Colonic mucosa (tissue), 4 donors: ENCODE results near the gene NLRP9. TPM values are rescaled to one million over a fixed set of nuclear protein-coding genes. Genes with fewer than 3 reads are reported as not detected.

ENCODE experiments used
- DNase-seq: peaks from one replicate; pipeline ENCODE4 v3.0.0-alpha.2; 2020
- H3K27ac ChIP-seq: fragments of 200-600 bp; one replicate; pipeline ENCODE4 v1.8.0; 2021
- H3K27me3 ChIP-seq: fragments of 200-600 bp; one replicate; pipeline ENCODE4 v1.8.0; 2021
- H3K36me3 ChIP-seq: fragments of 200-600 bp; one replicate; pipeline ENCODE4 v1.8.0; 2021
- H3K4me1 ChIP-seq: fragments of 200-600 bp; one replicate; pipeline ENCODE4 v1.8.0; 2021; ENCODE audit warnings: mild to moderate bottlenecking
- H3K4me3 ChIP-seq: fragments of 200-600 bp; one replicate; pipeline ENCODE4 v1.8.0; 2021
- H3K9ac ChIP-seq, 2 donors: one replicate each; pipeline ENCODE4 v1.7.0; 2013; ENCODE audit warnings: control low read depth in 2 of 2, low read depth in 2 of 2, low read length in 2 of 2
- H3K9me3 ChIP-seq: fragments of 200-600 bp; one replicate; pipeline ENCODE4 v1.8.0; 2021
- intact Hi-C: fragments of 100-400 bp; cut with DNase I; formaldehyde crosslinking; loops from one replicate; pipeline ENCODE4 v1.14.1; 2022
- total RNA-seq, 2 donors: library from RNA; stranded (reverse); fragmentation: NEBNext Ultra II Directional in 1 of 2; extraction: Animal tissue kit (Norgen Biotek cat#: 25700) in 1 of 2; gene quantifications; one replicate each; pipeline ENCODE4 v1.2.1, GENCODE V29; 2021
- TF ChIP-seq, protein P1 (sequence below): fragments of 200-600 bp; IDR thresholded peaks from one replicate; pipeline ENCODE4 v1.8.0; 2022; ENCODE audit warnings: antibody characterized with exemption, mild to moderate bottlenecking
- donor health status: healthy.
- donor health status: DM: no; HTN: no; CAD: no.
- donor health status: DM: no; HTN: no; CAD: no.

NLRP9 gene
- total RNA-seq, 2 donors from 2014 or later = not detected

DNA sequence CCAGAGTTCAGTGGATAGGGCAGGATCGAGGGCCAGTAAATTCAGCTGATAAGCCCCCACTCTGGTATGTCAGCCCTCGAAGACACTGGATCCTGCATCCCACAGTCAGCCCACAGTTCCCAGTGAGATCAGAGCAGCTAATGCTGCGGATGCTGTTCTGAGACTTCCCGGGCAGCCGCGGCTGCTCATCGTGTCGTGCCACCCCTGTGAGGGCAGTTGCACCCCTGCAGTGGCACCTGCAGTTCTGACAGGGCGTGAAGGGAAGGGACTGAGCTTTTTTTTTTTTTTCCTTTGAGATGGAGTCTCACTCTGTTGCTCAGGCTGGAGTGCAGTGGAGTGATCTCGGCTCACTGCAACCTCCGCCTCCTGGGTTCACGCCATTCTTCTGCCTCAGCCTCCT, 70.7 kb downstream of the NLRP9 start:
- Histone ChIP-seq H3K36me3 (peaks cover 28% of the 10 kb centered on the region), H3K27me3 (no peaks in the 10 kb centered on the region), H3K4me3 (no peak overlapping the region), H3K9ac (no peak overlapping the region), H3K4me1 (no peaks in the 10 kb centered on the region), H3K27ac (no peak overlapping the region), H3K9me3 (no peaks in the 10 kb centered on the region)
- TF ChIP-seq, protein P1, sequence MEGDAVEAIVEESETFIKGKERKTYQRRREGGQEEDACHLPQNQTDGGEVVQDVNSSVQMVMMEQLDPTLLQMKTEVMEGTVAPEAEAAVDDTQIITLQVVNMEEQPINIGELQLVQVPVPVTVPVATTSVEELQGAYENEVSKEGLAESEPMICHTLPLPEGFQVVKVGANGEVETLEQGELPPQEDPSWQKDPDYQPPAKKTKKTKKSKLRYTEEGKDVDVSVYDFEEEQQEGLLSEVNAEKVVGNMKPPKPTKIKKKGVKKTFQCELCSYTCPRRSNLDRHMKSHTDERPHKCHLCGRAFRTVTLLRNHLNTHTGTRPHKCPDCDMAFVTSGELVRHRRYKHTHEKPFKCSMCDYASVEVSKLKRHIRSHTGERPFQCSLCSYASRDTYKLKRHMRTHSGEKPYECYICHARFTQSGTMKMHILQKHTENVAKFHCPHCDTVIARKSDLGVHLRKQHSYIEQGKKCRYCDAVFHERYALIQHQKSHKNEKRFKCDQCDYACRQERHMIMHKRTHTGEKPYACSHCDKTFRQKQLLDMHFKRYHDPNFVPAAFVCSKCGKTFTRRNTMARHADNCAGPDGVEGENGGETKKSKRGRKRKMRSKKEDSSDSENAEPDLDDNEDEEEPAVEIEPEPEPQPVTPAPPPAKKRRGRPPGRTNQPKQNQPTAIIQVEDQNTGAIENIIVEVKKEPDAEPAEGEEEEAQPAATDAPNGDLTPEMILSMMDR = no peak
- intact Hi-C loops = no loop called here
- DNase-seq = no peak

DNA sequence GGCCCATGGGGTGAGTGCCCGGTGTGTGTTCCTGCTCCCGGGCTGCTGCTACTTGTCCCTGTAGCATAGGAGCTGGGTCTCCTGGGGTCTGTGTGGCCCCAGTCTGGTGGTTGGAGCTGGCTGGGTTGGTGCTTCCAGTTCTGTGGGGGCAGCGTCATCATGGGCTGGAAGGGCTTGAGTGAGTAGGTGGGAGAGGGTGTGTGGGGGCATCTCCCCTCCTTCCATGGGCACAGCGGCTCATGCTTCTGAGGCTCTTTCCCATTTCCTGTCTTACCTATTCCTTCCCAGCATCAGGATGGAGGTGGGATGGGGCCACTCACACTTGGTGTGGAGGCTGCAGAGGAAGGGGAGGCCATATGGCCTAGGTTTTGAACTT, 71.2 kb downstream of the NLRP9 start:
- Histone ChIP-seq H3K4me1 (no peaks in the 10 kb centered on the region), H3K27ac (no peak overlapping the region), H3K4me3 (no peak overlapping the region), H3K27me3 (no peaks in the 10 kb centered on the region), H3K9me3 (no peaks in the 10 kb centered on the region), H3K9ac (no peak overlapping the region), H3K36me3 (peaks cover 28% of the 10 kb centered on the region)
- intact Hi-C loops = no loop called here
- TF ChIP-seq, protein P1 = no peak
- DNase-seq = no peak

DNA sequence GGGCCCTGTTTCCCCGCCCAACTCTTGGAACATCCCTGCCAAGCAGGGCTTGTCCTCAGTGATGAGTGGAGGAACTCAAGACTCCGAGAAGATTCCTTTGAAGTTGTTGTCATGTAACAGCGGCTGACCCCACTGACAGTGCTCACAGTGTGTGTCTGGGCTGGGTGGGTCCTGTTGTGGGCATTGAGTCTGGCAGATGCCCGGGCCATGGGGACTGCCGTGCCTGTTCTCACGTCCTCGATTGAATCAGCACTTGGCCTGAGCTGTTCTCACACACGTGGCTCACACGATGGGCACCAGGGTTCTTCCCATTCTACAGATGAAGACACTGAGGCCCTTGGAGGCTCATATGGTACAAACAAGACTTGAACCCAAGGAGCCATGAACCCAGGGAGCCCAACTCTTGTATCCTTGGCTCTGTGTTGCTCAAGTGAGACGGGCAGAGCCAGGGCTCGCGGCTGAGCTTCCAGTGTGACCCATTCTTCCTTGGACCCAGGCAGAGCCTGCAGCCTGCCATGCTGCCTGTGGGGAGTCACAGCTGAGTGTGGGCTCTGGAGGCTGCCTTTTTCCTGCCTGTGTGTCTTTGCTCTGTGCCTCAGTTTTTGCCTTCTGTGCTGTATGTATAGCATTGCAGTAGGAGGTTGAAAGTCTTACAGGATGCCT, 71.7 kb downstream of the NLRP9 start:
- Histone ChIP-seq H3K9ac (no peak overlapping the region), H3K36me3 (peaks cover 28% of the 10 kb centered on the region), H3K4me3 (no peak overlapping the region), H3K9me3 (no peaks in the 10 kb centered on the region), H3K27ac (no peak overlapping the region), H3K27me3 (no peaks in the 10 kb centered on the region), H3K4me1 (no peaks in the 10 kb centered on the region)
- DNase-seq = no peak
- intact Hi-C loops = no loop called here
- TF ChIP-seq, protein P1 = no peak

DNA sequence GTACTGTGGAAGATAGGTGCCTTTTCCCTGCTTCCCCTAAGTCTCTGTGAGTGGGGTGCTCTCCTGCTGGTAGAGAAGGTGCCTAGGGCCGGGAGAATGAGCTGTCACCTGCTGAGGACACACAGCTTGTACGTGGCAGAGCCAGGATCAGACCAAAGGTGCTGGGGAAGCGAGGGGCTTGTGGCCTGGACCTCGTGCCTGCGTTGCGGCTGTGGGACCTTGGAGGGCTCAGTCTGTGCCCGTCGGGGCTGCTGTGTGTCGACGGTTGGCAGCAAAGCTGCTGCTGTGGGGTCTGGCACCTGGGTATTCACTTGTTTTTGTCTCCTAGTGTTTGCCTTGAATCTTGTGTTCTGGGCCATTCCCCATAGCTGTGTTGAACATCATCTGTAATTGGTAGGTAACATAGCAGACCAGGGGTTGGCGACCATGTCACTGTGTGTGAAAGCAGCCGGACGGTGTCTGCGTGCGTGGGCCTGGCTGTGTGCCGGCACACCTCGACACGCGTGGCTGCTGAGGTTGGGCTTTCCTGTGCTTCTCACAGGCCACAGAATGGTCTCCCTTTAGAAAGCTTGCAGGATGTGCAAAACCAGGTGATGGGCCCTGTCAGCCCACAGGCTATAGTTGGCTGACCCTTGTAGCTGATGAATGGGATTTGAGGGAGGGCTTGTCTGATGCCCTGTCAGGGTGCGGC, 74.2 kb downstream of the NLRP9 start:
- intact Hi-C loops = no loop called here
- H3K4me1 ChIP-seq = no peaks in the 10 kb centered on the region
- DNase-seq = no peak
- H3K9ac ChIP-seq = no peak overlapping the region
- H3K9me3 ChIP-seq = no peaks in the 10 kb centered on the region
- H3K27me3 ChIP-seq = no peaks in the 10 kb centered on the region
- TF ChIP-seq, protein P1 = no peak
- H3K4me3 ChIP-seq = no peak overlapping the region
- H3K36me3 ChIP-seq = peaks cover 27% of the 10 kb centered on the region
- H3K27ac ChIP-seq = no peak overlapping the region

DNA sequence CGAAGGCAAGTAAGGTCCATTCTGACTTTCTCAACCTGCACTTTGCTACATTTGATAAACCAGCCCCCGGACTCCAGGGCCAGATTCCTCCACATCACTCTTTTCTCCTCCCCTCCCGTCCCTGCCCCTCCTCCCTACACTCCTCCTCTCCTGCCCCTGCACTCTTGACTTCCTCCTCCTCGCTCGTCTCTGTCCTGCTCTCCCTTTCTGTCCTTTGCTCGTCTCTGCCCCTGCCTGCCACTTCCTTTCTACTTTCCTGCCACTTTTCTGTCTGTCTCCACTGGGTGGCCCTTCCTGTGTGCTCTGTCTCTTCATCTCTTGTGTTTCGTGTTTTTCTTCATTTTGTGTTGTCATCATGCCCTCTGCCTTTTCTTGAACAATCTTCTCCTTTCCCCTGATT, 76.4 kb downstream of the NLRP9 start:
- Histone ChIP-seq H3K36me3 (peaks cover 19% of the 10 kb centered on the region), H3K4me3 (no peak overlapping the region), H3K9ac (no peak overlapping the region), H3K9me3 (no peaks in the 10 kb centered on the region), H3K27ac (no peak overlapping the region), H3K4me1 (peaks cover 14% of the 10 kb centered on the region), H3K27me3 (no peaks in the 10 kb centered on the region)
- DNase-seq = no peak
- intact Hi-C loops = no loop called here
- TF ChIP-seq, protein P1 = no peak
